D341Med (cell line): Measurements from ENCODE around the gene TOX2.

Experiments used
- DNase-seq: peaks from one replicate; pipeline ENCODE4 v3.0.0; 2012; ENCODE audit warnings: low spot score

Gene TOX2

GRCh38 chr20:43976547-43976946 is 61.9 kb downstream of the TOX2 start:
- no peak for DNase-seq

GRCh38 chr20:43977252-43977651 is 62.6 kb downstream of the TOX2 start:
- DNase-seq: no peak

GRCh38 chr20:43977962-43978361 is 63.3 kb downstream of the TOX2 start:
- no peak for DNase-seq

- DNase-seq: no peak
These were observed 65.0 kb downstream of the TOX2 start for GRCh38 chr20:43979576-43980105.

GRCh38 chr20:43981540-43981939 is 66.9 kb downstream of the TOX2 start:
- DNase-seq: no peak

- DNase-seq: no peak
These were observed 67.4 kb downstream of the TOX2 start for GRCh38 chr20:43982016-43982415.

GRCh38 chr20:43982886-43983285 is 68.2 kb downstream of the TOX2 start:
- DNase-seq: no peak

GRCh38 chr20:43983359-43983758 is 68.7 kb downstream of the TOX2 start:
- no peak for DNase-seq

GRCh38 chr20:43983904-43984361 is 69.3 kb downstream of the TOX2 start:
- no peak for DNase-seq

- DNase-seq: no peak
These were observed 69.9 kb downstream of the TOX2 start for GRCh38 chr20:43984587-43984986.

GRCh38 chr20:43985121-43985520 is 70.5 kb downstream of the TOX2 start:
- DNase-seq: no peak

- DNase-seq: no peak
These were observed 71.1 kb downstream of the TOX2 start for GRCh38 chr20:43985608-43986316.

GRCh38 chr20:43987018-43987417 is 72.4 kb downstream of the TOX2 start:
- DNase-seq: no peak

GRCh38 chr20:43987531-43987930 is 72.9 kb downstream of the TOX2 start:
- no peak for DNase-seq

- DNase-seq: no peak
These were observed 73.8 kb downstream of the TOX2 start for GRCh38 chr20:43988451-43988850.

- no peak for DNase-seq
These were observed 74.2 kb downstream of the TOX2 start for GRCh38 chr20:43988867-43989266.

- no peak for DNase-seq
These were observed 76.6 kb downstream of the TOX2 start for GRCh38 chr20:43991261-43991660.

GRCh38 chr20:43991982-43992381 is 77.3 kb downstream of the TOX2 start:
- no peak for DNase-seq

GRCh38 chr20:43992885-43993284 is 78.2 kb downstream of the TOX2 start:
- no peak for DNase-seq

- DNase-seq: no peak
These were observed 78.9 kb downstream of the TOX2 start for GRCh38 chr20:43993560-43993959.

GRCh38 chr20:43994486-43995100 is 79.9 kb downstream of the TOX2 start:
- no peak for DNase-seq

GRCh38 chr20:43995645-43996044 is 81.0 kb downstream of the TOX2 start:
- DNase-seq: no peak

- DNase-seq: no peak
These were observed 81.7 kb downstream of the TOX2 start for GRCh38 chr20:43996240-43996930.
